Effector CD8-positive, alpha-beta T cell (primary cell): ENCODE measurements around the gene VPS11.
A peak's percentile ranks its signal among the peaks of the same experiment; 100 is the strongest.
"Not testable (repeated sequence)": the region's sequence is repeated elsewhere in the genome, so short reads cannot be mapped to it uniquely, and the experiment has no call there.

Experiments used
- DNase-seq: peaks from one replicate; lab custom pipeline; 2025; lab: John Stamatoyannopoulos, UW

VPS11 gene

DNA sequence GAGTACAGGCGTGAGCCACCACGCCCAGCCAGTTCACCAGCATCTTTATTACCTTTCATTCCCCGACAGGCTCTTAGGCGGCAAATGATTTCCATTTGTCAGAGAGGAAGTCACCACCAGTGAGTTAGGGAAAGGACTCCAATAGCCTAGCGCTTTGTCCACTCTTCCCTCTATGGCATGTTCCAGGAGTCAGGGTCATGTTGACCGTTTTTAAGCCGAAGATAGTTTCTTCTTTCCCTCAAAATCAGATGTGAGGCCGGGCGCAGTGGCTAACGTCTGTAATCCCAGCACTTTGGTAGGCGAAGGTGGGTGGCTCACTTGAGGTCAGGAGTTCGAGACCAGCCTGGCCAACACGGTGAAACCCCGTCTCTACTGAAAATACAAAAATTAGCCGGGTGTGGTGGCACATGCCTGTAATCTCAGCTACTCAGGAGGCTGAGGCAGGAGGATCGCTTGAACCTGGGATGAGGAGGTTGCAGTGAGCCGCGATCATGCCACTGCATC, 35.6 kb downstream of the VPS11 start:
- DNase-seq, result not testable (repeated sequence)

DNA sequence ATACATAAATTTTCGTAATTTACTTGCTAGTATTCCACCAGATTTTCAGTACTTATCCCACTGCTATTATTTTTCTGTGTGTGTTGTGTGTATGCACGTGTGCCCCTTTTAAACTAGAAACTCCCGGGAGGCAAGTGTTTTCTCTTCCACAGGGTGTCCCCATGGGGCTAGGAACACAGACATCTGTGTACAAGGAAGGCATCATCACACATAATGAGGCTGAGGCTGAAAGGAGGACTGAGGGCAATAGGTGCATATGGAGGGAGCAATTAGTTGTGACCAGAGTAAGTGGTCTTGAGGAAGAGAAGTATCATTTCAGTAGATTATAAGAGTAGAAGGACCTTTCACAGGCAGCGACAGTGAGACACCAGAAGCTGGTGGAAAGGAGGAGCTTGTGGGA, 36.2 kb downstream of the VPS11 start:
- no peak for DNase-seq

DNA sequence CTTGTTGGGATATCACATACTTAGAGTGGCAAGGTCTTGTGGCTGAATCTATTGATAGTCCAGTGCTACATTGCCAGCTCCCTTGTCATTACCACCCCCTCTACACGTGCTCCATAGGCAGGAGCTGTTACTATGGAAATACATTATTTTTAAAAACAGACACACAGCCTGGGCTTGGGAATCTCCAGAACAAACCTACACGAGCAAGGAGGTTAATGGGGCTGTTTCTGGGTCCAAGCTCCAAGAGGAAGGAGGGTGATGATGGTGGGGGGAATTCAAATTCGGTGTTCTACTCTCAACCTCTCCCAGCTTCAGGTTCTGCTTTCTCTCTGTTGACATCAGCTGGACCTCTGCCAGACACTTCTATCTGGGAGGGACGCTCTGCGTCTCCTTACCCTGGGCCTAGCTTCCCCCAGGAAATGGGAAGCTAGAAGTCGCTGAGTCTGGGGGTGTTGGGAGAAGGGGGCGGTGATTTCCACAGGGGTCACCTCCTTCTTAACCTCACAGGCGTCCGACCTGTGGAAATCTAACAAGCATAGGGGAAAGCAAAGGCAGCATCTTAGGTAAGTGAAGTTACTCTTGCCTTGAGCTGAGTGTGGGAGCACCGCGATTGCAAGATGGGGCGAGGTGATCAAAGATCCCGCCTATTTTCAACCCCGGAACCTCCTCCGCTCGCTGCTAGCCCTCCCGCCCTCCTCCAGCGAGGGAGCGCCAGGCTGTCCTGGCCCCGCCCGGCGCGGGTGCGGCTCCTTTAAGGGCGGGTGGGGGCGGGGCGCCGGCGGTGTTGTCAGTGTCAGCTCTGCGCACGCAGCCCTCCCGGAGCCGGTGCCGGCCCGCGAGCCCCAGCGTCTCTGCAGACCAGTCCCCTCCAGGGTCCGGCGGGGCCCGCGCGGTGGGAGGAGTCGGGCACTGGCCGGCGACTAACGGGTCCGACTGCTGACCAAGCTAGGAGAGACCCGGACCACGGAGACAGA, 39.2 kb downstream of the VPS11 start, which contains the start of gene C2CD2L:
Gene C2CD2L (plus strand): TSS at position 781 of the 974 bp plus-strand sequence. CDS start 398 bp downstream, outside the sequence.
- DNase-seq, result peak; percentile 87

DNA sequence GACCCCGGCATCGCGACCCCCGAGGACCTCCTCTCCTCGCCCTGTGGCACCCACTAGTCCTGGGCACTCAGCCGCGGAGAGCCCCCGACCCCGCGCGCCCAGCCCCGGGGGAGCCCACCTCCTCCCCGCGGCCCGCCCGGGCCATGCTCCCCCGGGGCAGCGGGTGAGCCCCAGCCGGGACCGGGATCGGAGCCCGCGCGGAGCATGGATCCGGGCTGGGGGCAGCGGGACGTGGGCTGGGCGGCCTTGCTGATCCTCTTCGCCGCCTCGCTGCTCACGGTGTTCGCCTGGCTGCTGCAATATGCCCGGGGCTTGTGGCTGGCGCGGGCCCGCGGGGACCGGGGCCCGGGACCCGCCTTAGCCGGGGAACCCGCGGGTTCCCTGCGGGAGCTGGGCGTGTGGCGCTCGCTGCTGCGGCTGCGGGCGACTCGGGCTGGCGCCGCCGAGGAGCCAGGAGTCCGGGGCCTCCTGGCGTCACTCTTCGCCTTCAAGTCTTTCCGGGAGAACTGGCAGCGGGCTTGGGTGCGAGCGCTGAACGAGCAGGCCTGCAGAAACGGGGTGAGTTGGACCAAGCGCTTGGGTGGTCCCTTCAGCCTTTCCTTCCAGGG, 40.0 kb downstream of the VPS11 start:
- DNase-seq, result no peak

DNA sequence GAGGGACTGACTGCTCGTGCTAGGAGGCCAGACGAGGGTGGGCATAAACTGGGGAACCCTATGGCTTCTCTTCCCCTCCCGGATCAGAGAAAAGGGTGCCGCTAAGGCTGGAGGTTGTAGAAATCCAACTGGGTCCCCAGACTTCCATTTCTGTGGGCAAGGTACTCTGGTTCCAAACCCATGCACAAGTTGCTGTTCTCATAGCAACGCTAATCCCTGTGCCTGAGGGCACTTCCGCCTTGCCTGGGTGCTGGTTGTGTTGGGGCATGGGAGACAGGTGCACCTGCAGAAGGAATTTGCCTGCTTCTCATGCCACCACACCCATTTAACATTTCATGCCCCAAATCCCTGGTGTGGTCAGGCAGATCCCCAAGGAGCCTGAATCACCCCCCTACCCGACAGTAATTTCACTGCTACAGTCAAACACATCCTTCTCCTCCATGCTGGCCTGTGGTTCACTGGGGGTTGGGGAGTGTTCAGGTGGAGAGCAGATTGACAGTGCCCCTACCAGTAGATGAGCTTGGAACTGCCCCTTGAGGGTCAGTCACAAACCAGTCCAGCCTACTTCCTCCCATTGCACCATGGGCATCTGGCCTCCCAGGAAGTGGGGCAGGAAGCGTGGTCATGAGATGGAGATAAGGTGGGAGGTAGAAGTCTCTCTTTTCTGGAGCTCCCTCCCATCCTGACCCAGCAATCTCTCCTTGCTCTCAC, 40.7 kb downstream of the VPS11 start:
- DNase-seq, result no peak

DNA sequence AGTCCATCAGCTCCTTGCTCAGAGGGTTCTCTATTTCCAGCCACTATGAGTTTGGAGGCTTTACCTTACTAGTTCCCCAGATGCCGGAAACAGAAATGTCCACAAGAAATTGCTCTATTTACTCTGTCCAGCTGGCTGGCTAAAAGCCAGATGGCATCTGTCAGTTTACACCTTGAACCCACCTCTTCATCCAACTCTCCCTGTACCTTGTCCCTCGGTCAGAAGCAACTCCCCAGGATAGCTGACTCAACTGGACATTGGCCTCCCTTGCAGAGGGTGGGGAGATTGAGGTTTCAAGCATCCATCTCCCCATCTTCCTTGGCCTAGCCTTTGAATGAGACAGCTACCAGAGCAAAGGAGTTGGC, 41.2 kb downstream of the VPS11 start:
- DNase-seq, result no peak

DNA sequence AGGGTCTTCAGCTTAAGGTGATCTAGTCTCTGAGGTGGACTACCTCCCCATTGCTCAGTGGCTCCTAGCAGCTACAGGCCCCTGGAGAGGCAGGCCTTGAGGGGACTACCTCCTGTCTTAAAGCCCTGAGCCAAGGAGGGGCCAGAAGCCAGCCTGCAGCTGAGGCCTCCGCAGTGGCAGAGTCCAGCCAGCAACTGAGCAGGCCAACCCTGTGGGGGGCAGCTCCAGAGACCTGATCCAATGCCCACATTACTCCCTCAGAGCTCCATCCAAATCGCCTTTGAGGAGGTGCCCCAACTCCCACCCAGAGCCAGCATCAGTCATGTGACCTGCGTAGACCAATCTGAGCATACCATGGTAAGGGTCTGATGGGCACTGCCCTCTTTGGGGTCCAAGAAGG, 42.2 kb downstream of the VPS11 start:
- no peak for DNase-seq

DNA sequence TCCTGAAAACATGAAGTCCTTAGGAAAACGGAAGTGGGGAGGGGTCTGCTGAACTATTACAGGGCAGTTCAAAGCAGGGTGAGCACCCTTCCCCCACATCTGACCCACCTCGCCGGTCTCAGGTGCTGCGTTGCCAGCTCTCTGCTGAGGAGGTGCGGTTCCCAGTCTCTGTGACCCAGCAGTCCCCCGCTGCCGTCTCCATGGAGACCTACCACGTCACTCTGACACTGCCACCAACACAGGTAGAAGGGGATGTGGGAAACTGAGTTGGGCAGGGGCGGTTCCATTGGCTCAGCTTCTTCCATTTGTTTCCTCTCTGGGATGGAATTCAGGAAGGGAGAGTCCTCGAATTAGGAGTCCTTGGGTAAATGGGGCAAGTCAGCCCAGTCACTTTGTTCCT, 42.8 kb downstream of the VPS11 start:
- DNase-seq, result no peak

DNA sequence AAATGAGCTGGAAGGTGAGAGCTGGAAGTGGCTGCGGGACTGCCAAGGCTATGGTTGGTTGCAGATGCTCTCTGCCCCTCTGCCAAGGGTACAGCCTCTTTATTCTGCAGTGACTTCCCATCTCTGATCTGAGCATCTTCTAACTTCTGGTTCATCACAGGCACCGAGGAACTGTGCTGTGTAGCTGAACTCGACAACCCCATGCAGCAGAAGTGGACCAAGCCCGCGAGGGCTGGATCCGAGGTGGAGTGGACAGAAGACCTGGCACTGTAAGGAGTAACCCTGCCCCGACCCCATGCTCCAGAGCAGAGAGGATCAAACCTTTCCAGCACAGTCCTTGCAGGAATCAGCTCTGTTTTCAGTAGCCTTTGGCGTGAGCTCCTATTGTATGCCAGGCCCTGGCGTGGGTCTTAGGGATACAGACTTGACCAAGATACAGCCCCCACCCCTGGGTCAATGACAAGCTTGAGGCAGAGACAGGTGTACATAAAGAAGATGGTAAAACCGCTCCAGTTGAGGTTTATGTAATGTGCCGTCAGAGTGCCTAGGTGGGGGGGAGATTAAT, 43.8 kb downstream of the VPS11 start:
- no peak for DNase-seq

DNA sequence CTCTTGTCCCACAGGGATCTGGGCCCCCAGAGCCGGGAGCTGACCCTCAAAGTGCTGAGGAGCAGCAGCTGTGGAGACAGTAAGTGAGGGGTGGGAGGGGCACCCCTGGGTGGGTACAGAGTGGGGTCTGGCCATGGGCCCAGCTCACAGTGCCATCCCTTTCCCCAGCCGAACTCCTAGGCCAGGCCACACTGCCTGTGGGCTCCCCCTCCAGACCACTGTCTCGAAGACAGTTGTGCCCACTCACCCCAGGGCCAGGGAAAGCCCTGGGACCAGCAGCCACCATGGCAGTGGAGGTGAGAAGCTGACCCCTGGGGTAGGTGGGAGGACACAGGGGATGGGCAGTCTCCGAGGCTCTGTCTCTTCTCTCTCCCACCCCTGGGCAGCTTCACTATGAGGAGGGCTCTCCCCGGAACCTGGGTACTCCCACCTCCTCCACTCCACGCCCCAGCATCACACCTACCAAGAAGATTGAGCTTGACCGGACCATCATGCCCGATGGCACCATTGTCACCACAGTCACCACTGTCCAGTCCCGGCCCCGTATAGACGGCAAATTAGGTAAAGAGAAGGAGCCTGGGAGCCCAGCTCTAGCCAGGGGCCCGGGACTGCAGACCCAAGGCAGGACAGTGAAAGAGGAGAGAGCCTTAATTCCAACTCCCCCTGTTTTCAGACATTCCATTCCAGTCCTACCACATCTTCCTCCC, 44.8 kb downstream of the VPS11 start:
- no peak for DNase-seq

DNA sequence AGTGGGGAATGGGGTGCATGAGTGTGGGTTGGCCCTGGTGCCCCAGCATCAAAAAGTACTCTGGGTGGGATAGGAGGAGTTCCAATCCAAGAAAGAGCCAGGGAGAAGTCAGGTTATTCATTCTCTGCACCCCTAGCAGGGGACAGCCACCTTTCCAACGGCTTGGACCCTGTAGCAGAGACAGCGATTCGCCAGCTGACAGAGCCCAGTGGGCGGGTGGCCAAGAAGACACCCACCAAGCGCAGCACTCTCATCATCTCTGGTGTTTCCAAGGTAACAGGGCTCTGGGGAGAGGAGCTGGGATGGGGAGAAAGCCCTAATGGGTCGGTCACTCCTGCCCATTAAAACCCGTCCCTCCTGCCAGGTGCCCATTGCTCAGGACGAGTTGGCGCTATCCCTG, 46.1 kb downstream of the VPS11 start:
- DNase-seq, result no peak

DNA sequence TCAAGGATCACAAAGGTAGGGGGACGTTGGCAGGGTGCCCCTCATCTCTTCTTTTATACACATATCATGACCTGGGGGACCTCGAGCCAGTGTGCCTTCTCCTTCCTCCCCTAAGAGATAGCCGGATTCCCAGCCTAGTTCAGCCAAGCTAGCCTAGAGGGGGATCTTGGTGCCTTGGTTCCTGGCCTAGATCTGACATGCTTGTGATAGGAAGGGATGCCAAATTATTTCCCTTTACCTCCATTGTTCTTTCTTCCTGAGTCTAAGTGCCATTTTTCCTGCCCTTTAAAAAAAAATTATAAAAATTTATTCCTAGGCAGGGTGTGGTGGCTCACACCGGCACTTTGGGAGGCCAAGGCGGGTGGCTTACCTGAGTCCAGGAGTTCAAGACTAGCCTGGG, 46.7 kb downstream of the VPS11 start:
- no peak for DNase-seq

DNA sequence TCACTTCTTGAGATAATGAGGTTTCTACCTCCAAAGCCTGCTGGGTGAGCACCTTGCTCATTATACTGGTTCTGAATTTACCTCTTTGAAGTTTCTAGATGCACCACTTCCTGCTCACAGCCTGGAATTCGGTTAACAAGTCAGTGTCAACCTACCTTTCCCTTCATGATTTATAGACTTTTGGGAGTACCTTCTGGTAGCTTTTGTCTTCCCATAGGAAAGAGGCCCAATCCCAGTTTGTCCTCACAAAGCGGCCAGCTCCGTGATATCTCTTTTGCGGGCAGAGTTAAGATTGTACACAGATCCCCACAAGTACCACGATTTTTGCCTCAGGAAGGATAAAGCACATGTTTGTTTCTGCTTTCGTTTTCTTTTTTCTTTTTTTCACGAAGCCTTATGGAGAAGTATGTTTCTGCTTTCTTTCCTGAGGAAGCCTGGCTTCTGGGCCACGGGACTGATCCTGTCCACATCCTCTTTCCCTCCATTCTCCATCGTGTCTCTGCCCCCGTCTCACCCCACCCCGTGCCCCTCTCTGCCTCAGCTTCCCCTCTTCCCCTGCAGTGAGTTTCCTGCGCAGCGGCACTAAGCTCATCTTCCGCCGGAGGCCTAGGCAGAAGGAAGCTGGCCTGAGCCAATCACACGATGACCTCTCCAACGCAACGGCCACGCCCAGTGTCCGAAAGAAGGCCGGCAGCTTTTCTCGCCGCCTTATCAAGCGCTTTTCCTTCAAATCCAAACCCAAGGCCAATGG, 48.0 kb downstream of the VPS11 start:
- DNase-seq, result no peak

DNA sequence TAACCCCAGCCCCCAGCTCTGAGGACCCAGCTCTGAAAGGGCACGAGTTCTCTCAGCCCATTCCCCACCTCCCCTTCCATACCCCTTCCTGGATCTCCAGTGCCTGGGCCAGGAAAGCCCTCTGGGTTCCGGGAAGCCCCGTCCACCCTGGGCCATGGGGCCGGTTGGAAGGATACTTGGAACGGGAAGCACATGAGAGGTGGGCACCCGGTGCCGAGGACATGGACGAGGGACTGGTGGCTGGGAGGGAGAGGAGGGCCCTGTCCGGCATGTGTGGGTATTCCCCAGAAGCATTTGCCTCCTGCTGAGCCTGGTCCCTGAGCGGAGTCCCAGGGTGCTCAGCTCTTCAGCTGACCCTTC, 48.6 kb downstream of the VPS11 start:
- DNase-seq, result no peak

DNA sequence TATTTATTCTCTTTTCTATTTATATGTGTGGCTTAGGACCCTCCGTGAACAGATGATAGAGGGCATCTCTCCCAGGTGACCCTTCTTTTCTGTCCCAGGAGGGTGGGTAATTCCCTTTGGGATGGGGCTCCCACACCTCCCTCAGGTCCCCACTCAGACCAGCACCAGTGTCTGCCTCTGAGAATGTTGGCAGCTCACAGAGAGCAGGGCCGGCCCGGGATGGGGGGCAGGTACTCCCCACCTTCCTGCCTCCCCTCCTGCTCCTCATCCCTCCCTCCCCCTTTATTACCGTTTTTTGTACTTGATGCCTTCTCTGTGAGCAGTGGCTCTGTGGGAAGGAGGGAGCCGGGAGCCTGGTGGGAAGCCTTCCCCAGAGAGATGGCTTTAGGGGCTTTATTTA, 49.0 kb downstream of the VPS11 start:
- DNase-seq, result no peak

DNA sequence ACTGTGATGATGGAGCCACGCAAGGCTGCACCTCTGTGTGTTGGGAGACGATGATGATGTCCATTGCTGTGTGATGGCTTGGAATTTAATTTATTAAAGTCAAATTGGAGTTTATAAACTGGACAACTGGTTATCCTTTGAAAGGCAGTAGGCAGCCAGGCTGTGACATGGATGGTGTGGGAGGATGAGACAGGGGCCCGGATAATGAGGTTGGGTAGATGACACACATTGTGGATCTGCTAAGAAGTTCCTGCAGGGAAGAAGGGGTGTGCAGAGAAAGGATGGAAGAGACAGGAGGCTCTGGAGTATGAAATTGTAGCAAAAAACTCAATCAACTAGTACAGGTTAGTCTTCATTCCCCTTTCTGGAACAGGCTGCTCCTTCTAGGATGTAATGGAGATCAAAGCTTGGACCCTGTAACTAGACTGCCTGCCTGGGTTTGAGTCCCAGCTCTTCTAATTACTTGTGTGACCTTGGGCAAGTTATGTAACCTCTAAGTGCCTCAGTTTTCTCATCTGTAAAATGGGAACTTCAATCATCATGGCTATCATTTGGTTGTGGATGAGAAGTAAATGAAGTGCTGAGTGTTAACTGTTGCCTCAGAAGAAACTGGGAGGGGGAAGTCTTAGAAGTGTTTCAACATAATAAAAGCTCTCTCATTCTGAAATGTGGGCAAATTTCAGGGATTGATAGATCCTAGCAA, 49.5 kb downstream of the VPS11 start:
- DNase-seq, result no peak

DNA sequence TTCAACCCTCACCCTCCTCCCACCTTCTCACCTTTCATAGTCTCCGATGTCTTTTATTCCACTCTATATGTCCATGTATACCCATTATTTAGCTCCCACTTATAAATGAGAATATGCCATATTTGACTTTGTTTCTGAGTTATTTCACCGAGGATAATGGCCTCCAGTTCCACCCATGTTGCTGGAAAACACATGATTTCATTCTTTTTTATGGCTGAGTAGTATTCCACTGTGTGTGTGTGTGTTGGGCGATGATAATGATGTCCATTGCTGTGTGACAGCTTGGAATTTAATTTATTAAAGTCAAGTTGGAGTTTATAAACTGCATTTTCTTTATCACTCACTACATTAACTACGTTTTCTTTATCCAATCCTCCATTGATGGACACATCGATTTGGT, 50.6 kb downstream of the VPS11 start:
- no peak for DNase-seq

DNA sequence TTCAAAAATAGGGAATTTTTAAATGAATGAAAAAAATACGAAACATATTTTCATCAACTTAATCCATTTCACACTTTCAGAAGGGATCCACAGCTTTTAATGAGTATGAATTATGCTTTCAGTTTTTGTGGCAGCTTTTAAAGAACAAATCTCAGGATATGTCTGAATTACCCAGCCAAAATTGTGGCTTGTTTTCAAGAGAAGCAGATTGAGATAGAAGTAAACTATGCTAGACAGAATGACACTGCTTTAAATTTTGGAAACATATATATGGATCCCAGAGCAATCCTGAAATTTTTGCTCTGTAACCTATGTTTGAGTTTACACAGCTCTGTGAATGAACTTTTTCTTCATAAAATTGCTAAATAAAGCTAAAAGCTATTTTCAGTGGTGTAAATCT, 51.3 kb downstream of the VPS11 start:
- no peak for DNase-seq

DNA sequence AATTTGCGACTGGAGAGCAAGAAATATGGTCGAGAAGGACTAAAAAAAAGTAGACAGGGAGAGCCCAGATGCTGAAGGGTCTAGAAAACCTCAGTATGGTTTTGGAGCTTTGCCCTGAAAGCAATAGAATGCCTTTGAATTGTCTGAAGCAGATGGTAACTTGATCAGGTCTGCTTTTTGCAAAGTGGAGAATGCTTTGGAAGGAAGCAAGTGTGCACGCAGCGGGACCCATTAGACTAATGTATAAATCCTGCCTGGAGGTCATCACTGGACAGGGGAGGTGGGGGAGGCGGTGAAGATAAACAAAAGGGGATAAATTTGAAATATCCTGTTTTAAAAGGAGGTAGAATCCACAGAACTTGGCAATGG, 53.0 kb downstream of the VPS11 start:
- no peak for DNase-seq
